HG03103 (cell line): ENCODE measurements around the gene DMD.

Source experiments
- ATAC-seq: cut with Tn5 transposase; IDR thresholded peaks from one replicate; pipeline ENCODE4 v1.9.1; 2021; ENCODE audit warnings: low read depth; ENCODE audit not compliant: unreplicated experiment

Gene DMD

DNA sequence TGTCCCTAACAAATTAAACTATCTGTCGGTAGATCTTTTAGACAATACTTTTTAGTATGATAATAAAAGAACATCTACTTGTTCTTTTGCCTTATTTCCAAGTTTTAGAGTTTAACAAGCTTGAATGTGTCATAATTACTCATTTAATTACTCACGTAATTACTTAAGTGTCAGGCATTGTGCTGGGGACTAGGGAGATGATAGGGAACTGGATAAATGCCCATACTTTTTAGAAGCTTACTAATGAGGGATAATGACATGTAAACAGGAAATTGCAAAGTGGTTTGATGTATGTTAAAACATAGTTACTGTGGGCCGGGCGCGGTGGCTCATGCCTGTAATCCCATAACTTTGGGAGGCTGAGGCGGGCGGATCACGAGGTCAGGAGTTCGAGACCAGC lies 158.3 kb downstream of the DMD start:
- ATAC-seq: no peak

DNA sequence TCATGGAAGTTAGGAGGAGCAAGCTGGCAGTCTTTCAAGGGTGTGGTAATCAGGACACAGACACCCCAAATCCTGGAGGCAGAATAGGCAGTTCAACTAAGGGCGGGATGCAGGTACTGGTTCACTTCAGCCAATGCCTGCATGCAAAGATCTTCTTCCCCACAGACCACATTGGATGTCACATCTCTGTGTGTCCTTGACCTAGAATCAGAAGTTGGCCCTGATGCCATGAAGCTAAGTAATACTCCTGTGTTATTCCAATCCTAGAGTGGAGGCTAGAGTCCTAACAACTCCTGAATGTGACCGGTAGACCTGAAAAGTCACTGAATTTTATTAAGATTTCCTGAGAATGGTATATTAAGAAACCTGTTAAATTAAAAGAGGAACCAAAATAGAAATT lies 165.5 kb downstream of the DMD start:
- no peak for ATAC-seq

DNA sequence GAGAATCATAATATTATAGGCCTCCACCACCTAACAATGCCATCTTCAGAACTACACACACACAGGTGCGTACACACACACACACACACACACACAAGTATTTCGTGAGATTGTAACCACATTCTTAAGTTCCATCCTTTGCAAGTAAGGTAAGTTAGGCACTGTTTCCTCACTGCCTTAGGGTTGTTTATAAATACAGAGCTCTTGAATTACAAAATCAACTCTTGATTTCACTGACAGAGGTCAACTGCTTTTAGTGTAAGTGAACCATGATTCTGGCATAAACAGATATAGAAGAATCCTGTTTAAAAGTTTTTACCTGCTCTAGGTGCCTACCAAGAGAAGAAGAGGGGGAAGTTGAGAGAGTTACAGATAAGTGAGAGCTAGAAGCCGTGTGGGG lies 166.1 kb downstream of the DMD start:
- ATAC-seq: no peak

DNA sequence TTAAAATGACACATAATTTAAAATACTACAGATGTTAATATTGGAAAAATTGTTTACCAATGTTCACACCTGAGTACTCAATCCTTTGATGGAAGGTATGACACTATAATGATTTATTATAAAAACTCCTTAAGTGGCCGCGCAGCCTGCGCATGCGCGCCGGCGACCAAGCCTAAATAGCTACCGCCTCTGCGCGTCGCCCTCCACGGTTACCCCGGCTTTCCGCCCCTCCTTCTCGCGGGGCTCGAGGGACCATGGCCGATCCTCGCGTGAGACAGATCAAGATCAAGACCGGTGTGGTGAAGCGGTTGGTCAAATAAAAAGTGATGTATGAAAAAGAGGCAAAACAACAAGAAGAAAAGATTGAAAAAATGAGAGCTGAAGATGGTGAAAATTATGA lies 170.2 kb downstream of the DMD start:
- ATAC-seq: no peak

GRCh38 chrX:33032700-33033099 lies 178.6 kb downstream of the DMD start:
- no peak for ATAC-seq

DNA sequence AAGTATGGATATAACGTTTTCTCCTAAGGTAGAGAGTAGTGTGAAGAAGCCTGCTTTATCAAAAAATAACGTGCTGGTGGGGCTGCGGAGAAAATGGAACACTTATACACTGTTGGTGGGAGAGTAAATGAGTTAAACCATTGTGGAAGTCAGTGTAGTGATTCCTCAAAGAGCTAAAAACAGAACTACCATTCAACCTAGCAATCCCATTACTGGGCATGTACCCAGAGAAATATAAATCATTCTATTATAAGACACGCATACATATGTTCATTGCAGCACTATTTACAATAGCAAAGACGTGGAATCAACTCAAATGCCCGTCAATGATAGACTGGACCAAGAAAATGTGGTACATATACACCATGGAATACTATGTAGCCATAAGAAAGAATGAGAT lies 196.4 kb downstream of the DMD start:
- ATAC-seq: no peak

- no peak for ATAC-seq
Observed at GRCh38 chrX:33014086-33014485, 197.3 kb downstream of the DMD start.

DNA sequence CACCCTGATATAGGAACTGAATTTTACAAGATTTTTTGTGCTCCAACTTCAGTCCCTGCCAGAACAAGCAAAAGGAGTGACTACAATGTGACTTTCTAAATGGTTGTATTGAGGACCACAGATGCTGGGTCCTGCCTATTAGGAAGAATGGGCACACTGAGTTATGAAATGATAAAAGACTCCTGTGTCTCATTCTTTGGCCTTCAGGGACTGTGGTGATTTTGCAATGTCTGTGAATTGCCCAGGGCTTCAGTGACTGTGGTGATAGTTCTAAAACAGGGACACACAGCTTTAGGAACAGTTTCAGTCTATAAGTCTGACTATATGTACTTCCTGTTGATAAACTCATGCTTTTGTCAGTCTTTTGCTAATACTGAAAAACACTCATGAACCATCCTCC lies 210.2 kb downstream of the DMD start:
- no peak for ATAC-seq

GRCh38 chrX:32998776-32999175 lies 212.6 kb downstream of the DMD start:
- ATAC-seq: no peak

DNA sequence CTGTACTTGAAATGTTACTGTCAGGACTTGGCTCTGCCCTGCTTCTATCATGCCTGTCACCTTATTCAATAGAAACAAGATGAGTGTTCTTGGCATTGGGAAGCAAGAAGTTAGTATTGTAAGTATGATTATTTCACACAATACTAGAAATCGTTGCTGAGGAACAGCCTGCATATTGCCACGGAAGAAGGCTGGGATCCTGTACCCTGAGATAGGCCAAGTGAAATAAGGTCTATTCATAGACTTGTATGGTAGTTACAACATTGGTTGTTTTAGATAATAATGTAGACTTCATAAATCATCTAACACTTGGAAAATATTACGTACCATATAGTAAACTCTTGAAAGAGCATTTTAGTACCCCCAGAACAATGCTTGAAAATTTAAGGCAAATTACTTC lies 215.9 kb downstream of the DMD start:
- no peak for ATAC-seq

DNA sequence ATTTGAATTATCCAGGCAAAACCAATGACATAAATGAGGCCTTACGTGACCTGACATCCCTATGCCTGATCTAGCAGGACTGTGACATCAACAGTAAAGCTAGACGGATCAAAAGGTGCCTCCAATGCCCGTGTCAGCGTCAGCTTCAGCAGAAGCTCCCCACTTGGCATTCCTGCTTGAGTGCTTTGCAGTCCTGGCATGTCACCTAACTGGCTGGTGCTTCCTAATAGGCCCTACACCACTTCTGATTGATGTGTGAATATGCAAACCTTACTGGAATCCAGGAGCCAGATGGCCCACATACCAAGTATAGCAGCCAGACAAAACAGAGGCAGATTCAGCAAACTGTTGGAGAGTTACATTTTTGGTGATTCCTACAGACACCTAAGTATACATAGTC lies 224.2 kb downstream of the DMD start:
- ATAC-seq: no peak

DNA sequence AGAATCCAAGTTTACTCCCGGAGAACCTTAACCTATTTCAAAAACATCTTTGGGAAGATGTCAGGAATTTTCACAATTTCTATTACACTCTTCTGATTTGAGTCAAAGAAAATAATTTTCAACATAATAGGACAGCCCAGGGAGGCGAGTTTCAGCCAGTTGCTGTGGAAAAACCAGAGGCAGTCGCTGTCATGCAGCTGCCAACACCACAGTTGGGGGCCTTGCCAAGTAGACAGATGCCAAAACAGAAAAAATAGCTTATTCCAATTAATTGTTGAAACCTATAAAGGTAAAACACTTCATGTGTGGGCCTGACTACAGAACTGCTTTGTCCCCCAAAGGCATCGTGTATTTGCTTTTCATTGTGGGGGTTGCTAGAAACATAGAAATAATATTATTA lies 225.8 kb downstream of the DMD start:
- no peak for ATAC-seq

DNA sequence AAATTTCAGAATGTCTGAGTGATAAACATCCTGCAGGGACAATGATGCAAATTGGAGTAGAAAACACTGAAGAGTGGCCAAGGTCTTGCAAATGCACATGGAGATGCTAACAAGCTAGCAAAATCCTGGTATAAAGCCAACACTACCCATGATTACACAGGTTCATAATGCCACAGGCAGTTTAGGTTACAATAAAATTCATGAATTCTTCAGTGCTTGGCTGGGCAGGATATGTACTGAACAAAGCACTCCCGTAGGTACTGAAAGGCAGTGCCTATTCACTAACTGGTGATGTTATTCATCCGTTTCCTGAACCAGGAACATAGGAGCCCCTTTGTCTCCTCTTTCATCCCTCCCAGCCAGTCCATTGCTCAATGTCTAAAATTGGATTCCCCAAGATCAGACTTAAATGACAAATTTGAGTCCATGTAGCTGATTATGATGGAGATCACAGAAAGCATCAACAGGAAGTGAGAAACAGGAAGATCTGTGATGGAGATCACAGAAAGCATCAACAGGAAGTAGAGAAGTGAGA lies 244.5 kb downstream of the DMD start:
- ATAC-seq: no peak

GRCh38 chrX:32954125-32954524 lies 257.2 kb downstream of the DMD start:
- no peak for ATAC-seq

- ATAC-seq: no peak
Observed at GRCh38 chrX:32948130-32948529, 263.2 kb downstream of the DMD start.

DNA sequence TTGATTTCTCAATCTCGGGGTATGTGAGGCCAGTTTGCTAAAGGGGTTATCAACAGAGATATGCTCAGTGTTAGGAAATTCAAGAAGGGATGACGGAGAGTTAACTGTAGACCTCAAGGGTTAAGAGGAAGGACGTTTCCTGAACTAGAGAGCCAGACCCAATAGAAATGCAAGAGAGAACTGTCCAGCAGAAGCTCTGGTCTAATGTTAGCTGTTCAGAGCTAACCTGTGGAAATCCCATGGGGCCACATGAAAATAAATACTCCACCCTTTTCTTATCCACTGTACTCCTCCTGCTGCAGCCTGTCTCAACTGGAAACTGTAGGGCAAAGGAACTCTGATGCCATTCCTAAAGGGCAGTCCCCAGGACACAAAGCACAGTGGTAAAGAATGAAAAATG lies 274.3 kb downstream of the DMD start:
- ATAC-seq: no peak

DNA sequence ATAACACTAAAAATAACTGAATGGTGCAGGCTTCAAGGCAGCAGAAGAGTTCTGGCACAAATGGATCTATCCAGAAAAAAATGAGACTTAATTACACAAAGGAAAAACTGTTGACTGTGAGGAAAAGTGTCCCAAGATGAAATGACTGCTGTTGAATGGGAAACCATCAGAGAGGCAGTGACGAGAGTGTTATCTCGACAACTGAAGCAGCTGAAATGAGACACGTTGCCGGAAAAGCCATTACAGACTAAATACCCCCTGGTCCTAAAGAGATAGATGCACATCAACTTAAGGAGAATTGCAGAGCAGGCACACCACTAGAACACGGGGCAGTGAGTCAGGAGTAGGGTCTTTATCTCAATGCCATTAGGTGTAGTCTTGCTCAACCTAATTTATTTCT lies 277.8 kb downstream of the DMD start:
- no peak for ATAC-seq

DNA sequence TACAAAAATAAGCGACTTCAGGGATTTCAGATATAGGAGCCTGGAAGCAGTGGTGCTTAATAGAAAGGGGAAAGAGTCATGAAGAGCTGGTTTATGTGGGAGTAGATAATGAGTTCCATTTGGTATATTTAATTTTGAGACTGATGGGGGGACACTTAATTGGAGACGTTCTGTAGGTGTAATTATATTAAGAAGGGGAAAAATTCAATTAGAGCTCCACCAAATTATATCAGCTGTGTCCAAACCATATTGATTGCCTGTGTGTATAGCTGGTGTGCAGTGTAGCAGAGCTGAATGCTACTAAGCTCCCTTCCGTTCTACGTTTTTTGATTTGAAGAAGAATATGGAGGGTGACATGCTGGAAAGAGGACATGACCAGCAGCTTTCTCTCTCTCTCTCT lies 282.3 kb downstream of the DMD start:
- ATAC-seq: no peak

DNA sequence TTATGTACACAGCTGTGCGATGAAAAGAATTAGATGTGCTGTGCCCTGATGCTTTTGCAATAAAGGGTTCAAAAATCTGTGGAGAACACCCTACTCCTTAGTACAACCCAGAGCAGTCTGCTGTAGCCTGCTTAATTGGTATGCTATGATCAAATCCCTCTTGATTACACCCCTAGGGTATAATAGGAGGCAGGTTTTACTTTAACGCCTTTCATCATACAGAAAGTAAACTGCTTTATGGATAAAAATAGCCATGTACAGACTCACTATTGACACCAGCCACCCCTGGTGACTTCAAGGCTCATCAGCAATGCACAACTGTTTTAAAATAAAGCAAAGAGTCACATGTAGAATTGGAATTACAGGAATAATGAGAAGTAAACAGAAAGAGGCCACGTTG lies 315.3 kb downstream of the DMD start:
- no peak for ATAC-seq

GRCh38 chrX:32894679-32895078 lies 316.7 kb downstream of the DMD start:
- no peak for ATAC-seq

DNA sequence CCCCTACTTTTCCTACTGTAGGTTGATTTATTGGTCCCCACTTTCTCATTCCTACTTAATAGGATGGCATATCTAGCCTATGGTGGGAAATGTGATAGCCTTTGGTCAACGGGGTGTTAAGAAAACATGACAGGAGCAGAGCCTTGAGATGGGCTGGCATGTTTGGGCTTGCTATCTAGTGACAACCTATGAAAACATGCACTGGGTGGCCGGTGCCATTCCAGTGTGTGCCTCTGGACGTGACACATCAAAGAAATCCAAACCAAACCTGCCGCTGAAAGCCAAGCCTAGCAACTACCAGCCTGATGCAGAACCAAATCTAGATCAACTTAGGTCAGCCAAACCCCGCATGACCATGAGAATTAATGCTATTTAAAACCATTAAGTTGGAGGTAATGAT lies 317.6 kb downstream of the DMD start:
- ATAC-seq: no peak

- no peak for ATAC-seq
Observed at GRCh38 chrX:32877592-32877991, 333.8 kb downstream of the DMD start.

GRCh38 chrX:32874839-32875238 lies 336.5 kb downstream of the DMD start:
- no peak for ATAC-seq
